ENCODE measurements around the gene AVEN. TPM values are rescaled to one million over a fixed set of nuclear protein-coding genes. Genes with fewer than 3 reads are reported as not detected.

AVEN gene
- total and polyA plus RNA-seq, 3 donors from 2014 or later, result 23.4 to 35.1 (median 25.4) TPM

DNA sequence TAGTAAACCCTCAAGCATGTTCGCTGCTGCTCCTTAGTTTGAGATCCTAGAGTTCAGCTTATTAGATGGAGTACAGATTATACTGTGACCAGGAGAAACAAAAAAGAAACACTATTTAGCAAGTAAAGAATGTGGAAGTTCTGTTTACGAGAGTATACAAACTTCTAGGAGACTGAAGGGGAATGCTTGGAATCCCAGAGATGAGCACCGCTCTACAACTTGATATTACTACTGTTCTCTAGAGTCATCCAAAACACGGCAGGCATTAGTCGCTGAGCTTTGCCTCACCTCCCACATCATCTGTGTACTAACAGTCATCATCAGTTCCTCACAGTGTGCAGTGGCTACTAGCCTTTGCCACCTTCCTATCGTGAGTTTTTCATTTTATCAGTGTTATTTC lies 192.1 kb downstream of the AVEN start:
- H3K4me1 ChIP-seq, result no peaks in the 10 kb centered on the region
- TF ChIP-seq POLR2A (IDR thresholded peaks at IDR 0.05), result no peak
- TF ChIP-seq, protein P1, sequence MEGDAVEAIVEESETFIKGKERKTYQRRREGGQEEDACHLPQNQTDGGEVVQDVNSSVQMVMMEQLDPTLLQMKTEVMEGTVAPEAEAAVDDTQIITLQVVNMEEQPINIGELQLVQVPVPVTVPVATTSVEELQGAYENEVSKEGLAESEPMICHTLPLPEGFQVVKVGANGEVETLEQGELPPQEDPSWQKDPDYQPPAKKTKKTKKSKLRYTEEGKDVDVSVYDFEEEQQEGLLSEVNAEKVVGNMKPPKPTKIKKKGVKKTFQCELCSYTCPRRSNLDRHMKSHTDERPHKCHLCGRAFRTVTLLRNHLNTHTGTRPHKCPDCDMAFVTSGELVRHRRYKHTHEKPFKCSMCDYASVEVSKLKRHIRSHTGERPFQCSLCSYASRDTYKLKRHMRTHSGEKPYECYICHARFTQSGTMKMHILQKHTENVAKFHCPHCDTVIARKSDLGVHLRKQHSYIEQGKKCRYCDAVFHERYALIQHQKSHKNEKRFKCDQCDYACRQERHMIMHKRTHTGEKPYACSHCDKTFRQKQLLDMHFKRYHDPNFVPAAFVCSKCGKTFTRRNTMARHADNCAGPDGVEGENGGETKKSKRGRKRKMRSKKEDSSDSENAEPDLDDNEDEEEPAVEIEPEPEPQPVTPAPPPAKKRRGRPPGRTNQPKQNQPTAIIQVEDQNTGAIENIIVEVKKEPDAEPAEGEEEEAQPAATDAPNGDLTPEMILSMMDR (IDR thresholded peaks at IDR 0.05), result no peak
- DNase-seq, result no peak
- intact Hi-C loops (cut with DNase I; ENCODE audit: low total_unique reads), result no loop called here
- H3K27me3 ChIP-seq, result no peaks in the 10 kb centered on the region
- 67 to 75% methylated on average over 6 of the region's 6 CpGs for WGBS, 2 donors
- no peaks in the 10 kb centered on the region for H3K36me3 ChIP-seq (ENCODE audit: low read depth, missing control alignments)
- no peak overlapping the region for H3K27ac ChIP-seq
- H3K9me3 ChIP-seq, result no peaks in the 10 kb centered on the region
- no peak overlapping the region for H3K4me3 ChIP-seq

DNA sequence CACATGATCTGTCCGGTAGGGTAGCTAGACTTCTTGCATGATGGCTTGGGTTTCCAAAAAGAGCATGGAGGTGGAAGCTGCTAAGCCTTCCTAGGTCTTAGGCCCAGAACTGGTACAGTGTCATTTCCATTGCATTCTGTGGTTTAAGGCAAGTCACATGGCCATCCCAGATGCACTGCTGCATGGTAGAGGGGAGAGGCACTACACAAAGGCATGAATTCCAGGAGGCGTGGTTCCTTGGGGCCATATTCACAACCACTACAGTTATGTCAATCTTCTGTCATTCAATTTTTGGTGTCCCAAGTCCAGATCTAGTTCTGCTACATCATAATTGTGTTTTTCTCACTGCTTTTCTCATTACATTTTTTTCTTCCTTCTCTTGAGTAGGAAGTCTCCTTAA lies 192.9 kb downstream of the AVEN start:
- TF ChIP-seq, protein P1 (IDR thresholded peaks at IDR 0.05), result no peak
- TF ChIP-seq POLR2A (IDR thresholded peaks at IDR 0.05), result no peak
- no peaks in the 10 kb centered on the region for H3K27me3 ChIP-seq

DNA sequence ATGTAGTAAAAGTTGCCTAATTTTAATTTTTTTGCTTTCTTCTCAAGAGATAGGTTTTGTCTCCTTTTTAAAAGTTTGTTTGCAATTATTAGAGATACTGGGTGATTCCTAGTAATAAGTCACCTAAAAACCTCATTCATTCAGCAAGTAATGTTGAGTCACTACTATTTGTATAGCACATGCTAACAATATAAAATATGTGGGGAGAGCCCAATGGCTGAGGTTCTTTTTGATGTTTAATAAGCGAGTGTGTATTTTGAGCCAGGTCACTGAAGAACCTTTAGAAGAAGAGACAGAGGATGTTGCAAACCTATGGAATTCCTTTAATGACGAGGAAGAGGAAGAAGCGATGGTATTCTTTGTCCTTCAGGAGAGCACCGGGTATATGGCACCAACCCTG lies 194.4 kb downstream of the AVEN start:
- Histone ChIP-seq H3K27ac (no peak overlapping the region), H3K27me3 (no peaks in the 10 kb centered on the region), H3K36me3 (ENCODE audit: low read depth, missing control alignments) (no peaks in the 10 kb centered on the region), H3K4me1 (no peaks in the 10 kb centered on the region), H3K9me3 (no peaks in the 10 kb centered on the region), H3K4me3 (no peak overlapping the region)
- no peak for DNase-seq
- WGBS, 2 donors, result 91 to 96% methylated on average over 4 of the region's 4 CpGs
- TF ChIP-seq, protein P1 (IDR thresholded peaks at IDR 0.05), result no peak
- no peak for TF ChIP-seq POLR2A (IDR thresholded peaks at IDR 0.05)
- intact Hi-C loops (cut with DNase I; ENCODE audit: low total_unique reads), result no loop called here

More for the DNA sequence above, 192.9 kb downstream of the AVEN start:
- no peaks in the 10 kb centered on the region for H3K9me3 ChIP-seq
- no peak overlapping the region for H3K27ac ChIP-seq
- H3K4me1 ChIP-seq, result no peaks in the 10 kb centered on the region
- no peak for DNase-seq
- intact Hi-C loops (cut with DNase I; ENCODE audit: low total_unique reads), result no loop called here
- no peaks in the 10 kb centered on the region for H3K36me3 ChIP-seq (ENCODE audit: low read depth, missing control alignments)
- 88 to 97% methylated on average over 1 to 2 of the region's 2 CpGs for WGBS, 2 donors
- H3K4me3 ChIP-seq, result no peak overlapping the region

DNA sequence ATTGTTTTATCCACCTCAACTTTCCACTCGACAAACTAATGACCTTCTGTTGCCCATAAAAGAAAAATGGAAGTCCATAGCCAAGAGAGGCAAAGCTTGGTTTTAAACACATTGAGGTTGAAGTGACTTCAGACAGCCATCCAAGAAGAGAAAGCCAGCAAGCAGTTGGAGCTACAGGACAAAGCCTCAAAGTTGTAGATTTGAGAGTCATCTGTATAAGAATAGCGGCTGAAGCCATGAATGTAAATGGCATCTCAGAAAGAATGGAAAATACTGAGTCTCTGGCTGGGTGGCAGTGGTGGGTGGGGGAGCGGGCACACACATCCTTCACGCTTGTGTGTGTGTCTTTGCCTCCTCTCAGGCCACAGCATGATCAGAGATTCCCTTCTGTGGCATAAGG lies 194.8 kb downstream of the AVEN start:
- 88 to 95% methylated on average over 4 of the region's 4 CpGs for WGBS, 2 donors
- Histone ChIP-seq H3K27me3 (no peaks in the 10 kb centered on the region), H3K4me1 (no peaks in the 10 kb centered on the region), H3K27ac (no peak overlapping the region), H3K4me3 (no peak overlapping the region), H3K36me3 (ENCODE audit: low read depth, missing control alignments) (no peaks in the 10 kb centered on the region), H3K9me3 (no peaks in the 10 kb centered on the region)
- no peak for DNase-seq
- intact Hi-C loops (cut with DNase I; ENCODE audit: low total_unique reads), result no loop called here
- TF ChIP-seq, protein P1 (IDR thresholded peaks at IDR 0.05), result no peak
- no peak for TF ChIP-seq POLR2A (IDR thresholded peaks at IDR 0.05)

DNA sequence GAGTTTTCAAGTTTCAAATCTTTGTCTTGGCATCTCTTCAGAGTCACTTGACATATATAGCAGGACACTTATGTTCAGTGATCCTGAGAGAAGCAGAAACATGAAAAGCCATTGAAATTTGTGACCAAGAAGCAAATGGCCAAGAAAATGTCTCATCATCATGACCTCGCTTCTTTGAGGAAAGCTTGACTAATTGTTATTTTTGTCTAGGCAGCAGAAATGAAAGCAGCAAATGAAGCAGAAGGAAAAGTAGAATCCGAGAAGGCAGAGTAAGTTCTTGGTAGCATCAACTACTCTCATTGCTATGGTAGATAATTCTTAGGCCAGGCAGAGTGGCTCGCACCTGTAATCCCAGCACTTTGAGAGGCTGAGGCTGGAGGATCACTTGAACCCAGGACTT lies 198.4 kb downstream of the AVEN start:
- Histone ChIP-seq H3K27me3 (no peaks in the 10 kb centered on the region), H3K4me3 (no peak overlapping the region), H3K9me3 (no peaks in the 10 kb centered on the region), H3K36me3 (ENCODE audit: low read depth, missing control alignments) (no peaks in the 10 kb centered on the region), H3K27ac (no peak overlapping the region), H3K4me1 (no peaks in the 10 kb centered on the region)
- TF ChIP-seq, protein P1 (IDR thresholded peaks at IDR 0.05), result no peak
- TF ChIP-seq POLR2A (IDR thresholded peaks at IDR 0.05), result no peak
- DNase-seq, result no peak
- intact Hi-C loops (cut with DNase I; ENCODE audit: low total_unique reads), result no loop called here
- 92 to 96% methylated on average over 3 of the region's 3 CpGs for whole genome bisulfite sequencing, 2 donors
